ENCODE results near the gene TYMP.

GRCh38 chr22:50504369-50505211, 25.2 kb downstream of the TYMP start:
- TF ChIP-seq, protein P1, sequence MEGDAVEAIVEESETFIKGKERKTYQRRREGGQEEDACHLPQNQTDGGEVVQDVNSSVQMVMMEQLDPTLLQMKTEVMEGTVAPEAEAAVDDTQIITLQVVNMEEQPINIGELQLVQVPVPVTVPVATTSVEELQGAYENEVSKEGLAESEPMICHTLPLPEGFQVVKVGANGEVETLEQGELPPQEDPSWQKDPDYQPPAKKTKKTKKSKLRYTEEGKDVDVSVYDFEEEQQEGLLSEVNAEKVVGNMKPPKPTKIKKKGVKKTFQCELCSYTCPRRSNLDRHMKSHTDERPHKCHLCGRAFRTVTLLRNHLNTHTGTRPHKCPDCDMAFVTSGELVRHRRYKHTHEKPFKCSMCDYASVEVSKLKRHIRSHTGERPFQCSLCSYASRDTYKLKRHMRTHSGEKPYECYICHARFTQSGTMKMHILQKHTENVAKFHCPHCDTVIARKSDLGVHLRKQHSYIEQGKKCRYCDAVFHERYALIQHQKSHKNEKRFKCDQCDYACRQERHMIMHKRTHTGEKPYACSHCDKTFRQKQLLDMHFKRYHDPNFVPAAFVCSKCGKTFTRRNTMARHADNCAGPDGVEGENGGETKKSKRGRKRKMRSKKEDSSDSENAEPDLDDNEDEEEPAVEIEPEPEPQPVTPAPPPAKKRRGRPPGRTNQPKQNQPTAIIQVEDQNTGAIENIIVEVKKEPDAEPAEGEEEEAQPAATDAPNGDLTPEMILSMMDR (IDR thresholded peaks at IDR 0.05): no peak
- TF ChIP-seq REST (IDR thresholded peaks at IDR 0.05; ENCODE audit: insufficient read depth in 1 of 2, low read depth in 2 of 2, low read length in 1 of 2) (no peak), POLR2AphosphoS5 (IDR thresholded peaks at IDR 0.05; ENCODE audit: low read depth, low read length) (no peak)
